Esophagus (tissue), 2 donors: Measurements from ENCODE around the gene HIVEP1. TPM values are rescaled to one million over a fixed set of nuclear protein-coding genes. Genes with fewer than 3 reads are reported as not detected.

Source experiments
- H3K27ac ChIP-seq, 2 donors: one replicate each; pipeline ENCODE4 v1.5.1; 2013; ENCODE audit warnings: low read depth in 2 of 2, mild to moderate bottlenecking in 2 of 2, inconsistent platforms in 1 of 2, low read length in 1 of 2, moderate library complexity in 1 of 2
- H3K27me3 ChIP-seq, 2 donors: one replicate each; pipeline ENCODE4 v1.6.1; 2013; ENCODE audit warnings: low read length in 2 of 2, control low read depth in 1 of 2, mild to moderate bottlenecking in 1 of 2; ENCODE audit not compliant: insufficient read depth in 2 of 2, control insufficient read depth in 1 of 2
- H3K36me3 ChIP-seq, 2 donors: one replicate each; pipeline ENCODE4 v1.6.1; 2013; ENCODE audit warnings: low read length in 1 of 2; ENCODE audit not compliant: control insufficient read depth in 2 of 2, insufficient read depth in 2 of 2
- H3K4me1 ChIP-seq, 2 donors: one replicate each; pipeline ENCODE4 v1.6.1; 2013; ENCODE audit warnings: low read length in 1 of 2; ENCODE audit not compliant: control insufficient read depth in 2 of 2, insufficient read depth in 2 of 2
- H3K4me3 ChIP-seq, 2 donors: one replicate each; pipeline ENCODE4 v1.5.1; 2013; ENCODE audit warnings: low read length in 2 of 2, mild to moderate bottlenecking in 2 of 2, low read depth in 1 of 2, moderate library complexity in 1 of 2
- H3K9me3 ChIP-seq, 2 donors: one replicate each; pipeline ENCODE4 v1.6.1; 2013; ENCODE audit warnings: mild to moderate bottlenecking in 2 of 2, low read depth in 1 of 2, low read length in 1 of 2, moderate library complexity in 1 of 2; ENCODE audit not compliant: control insufficient read depth in 2 of 2, insufficient read depth in 1 of 2
- WGBS, 2 donors: extraction: QIAGEN DNeasy Blood & Tissue Kit; methylation state at CpG; one replicate each; pipeline ENCODE4 v1.1.7; 2013; 5-methylcytosine and 5-hydroxymethylcytosine counted together
- polyA plus RNA-seq, 2 donors: library from polyadenylated mRNA; stranded (reverse); fragments of 200-250 nt; gene quantifications; one replicate each; pipeline ENCODE4 v1.2.3, GENCODE V29; 2013
- donor health status: healthy with polysubstance abuse.
- donor health status: Bipolar disorder and iron deficiency.

HIVEP1 gene
- polyA plus RNA-seq, 2 donors: 4.0 to 7.8 TPM

DNA sequence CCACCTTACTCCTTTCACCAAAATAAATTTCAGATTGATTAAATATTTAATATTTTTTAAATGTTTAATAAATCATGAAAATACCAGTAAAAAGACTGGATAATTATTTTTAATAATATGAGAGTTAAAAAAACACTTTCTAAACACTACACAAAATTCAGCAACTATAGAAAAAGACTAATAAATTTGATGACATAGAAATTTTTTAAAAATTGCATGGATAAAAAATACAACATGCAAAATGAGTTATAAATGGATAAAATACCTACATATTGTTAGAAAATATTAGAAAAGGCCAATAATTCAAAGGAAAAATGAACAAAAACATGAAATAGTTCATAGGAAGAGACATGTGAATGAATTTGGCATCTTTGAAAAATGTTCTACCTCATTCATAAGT lies 177.0 kb downstream of the HIVEP1 start:
- no peaks in the 10 kb centered on the region for H3K4me1 ChIP-seq
- no peak overlapping the region for H3K27ac ChIP-seq
- no peaks in the 10 kb centered on the region for H3K9me3 ChIP-seq
- H3K4me3 ChIP-seq: no peak overlapping the region
- H3K36me3 ChIP-seq: no peaks in the 10 kb centered on the region
- H3K27me3 ChIP-seq: no peaks in the 10 kb centered on the region

DNA sequence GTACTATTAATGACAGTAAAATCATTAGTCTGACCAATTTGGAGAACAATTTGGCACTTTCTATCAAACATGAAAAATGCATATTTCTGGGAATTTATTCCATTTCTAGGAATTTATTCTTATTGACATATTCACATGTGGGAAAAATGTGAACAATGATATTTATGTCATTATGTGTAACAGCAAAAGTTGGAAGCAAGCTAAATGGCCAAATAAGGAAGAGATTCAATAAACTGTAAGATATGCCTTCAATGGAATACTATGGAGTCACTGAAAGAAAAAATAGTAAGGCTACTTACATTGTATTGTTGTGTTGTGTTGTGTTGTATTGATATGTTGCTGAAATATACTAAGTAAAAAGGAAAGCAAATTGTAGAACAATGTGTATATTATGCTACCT lies 177.5 kb downstream of the HIVEP1 start:
- Histone ChIP-seq H3K9me3 (no peaks in the 10 kb centered on the region), H3K36me3 (no peaks in the 10 kb centered on the region), H3K27me3 (no peaks in the 10 kb centered on the region), H3K4me1 (no peaks in the 10 kb centered on the region), H3K4me3 (no peak overlapping the region), H3K27ac (no peak overlapping the region)

DNA sequence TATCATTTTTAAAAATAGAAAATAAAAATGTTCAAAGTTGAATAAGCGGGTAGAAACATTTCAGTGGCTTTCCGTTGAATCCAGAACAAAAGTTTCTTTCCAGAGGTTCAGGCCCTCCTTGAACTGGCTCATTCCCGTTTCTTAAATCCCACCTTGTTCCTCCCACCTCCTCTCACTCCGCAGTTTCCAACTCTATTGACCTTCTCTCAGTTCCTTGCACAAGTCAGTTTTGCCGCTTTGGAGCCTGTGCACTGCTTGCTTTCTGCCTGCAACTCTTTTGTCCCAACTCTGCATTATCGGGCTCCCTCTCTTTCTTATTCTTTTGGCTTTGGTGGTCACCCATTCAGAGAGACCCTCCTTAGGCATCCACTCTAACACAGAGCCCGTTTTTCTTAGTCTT lies 178.1 kb downstream of the HIVEP1 start:
- Histone ChIP-seq H3K9me3 (no peaks in the 10 kb centered on the region), H3K36me3 (no peaks in the 10 kb centered on the region), H3K27ac (no peak overlapping the region), H3K27me3 (no peaks in the 10 kb centered on the region), H3K4me3 (no peak overlapping the region), H3K4me1 (no peaks in the 10 kb centered on the region)
- 79 to 81% methylated on average over 7 of the region's 7 CpGs for whole genome bisulfite sequencing, 2 donors

GRCh38 chr6:12196326-12196936 lies 184.3 kb downstream of the HIVEP1 start:
- Histone ChIP-seq H3K4me1 (no peaks in the 10 kb centered on the region), H3K36me3 (no peaks in the 10 kb centered on the region), H3K27me3 (no peaks in the 10 kb centered on the region), H3K4me3 (no peak overlapping the region), H3K27ac (no peak overlapping the region), H3K9me3 (no peaks in the 10 kb centered on the region)
- WGBS, 2 donors: 73 to 77% methylated on average over 6 of the region's 6 CpGs

DNA sequence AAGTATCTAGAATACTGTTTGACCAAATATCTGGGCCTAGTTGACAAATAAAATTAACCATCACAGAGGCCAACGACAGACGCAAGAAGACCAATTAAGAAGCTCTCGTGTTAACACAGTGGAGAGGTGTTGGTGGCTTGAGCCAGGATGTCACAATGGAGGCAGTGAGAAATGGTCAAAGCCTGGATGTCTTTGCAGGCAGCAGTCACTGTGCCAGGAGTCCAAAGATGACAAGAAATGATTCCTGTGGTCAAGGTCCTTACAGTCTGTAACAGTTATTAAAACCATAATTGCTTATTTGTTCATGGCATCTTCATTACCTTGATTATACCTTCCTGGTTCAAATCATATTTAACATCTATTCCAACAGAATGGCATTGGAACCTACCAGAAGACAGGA lies 186.7 kb downstream of the HIVEP1 start:
- Histone ChIP-seq H3K27ac (no peak overlapping the region), H3K27me3 (no peaks in the 10 kb centered on the region)
- 97 to 99% methylated on average over 3 of the region's 3 CpGs for WGBS, 2 donors

GRCh38 chr6:12200015-12200564 lies 188.0 kb downstream of the HIVEP1 start:
- no peaks in the 10 kb centered on the region for H3K4me1 ChIP-seq
- no peaks in the 10 kb centered on the region for H3K9me3 ChIP-seq
- H3K36me3 ChIP-seq: no peaks in the 10 kb centered on the region
- 93 to 97% methylated on average over 3 of the region's 3 CpGs for WGBS, 2 donors
- no peak overlapping the region for H3K27ac ChIP-seq
- no peaks in the 10 kb centered on the region for H3K27me3 ChIP-seq
- H3K4me3 ChIP-seq: no peak overlapping the region

More for the DNA sequence above, 186.7 kb downstream of the HIVEP1 start:
- no peaks in the 10 kb centered on the region for H3K4me1 ChIP-seq
- no peaks in the 10 kb centered on the region for H3K36me3 ChIP-seq
- no peak overlapping the region for H3K4me3 ChIP-seq
- H3K9me3 ChIP-seq: no peaks in the 10 kb centered on the region

- Histone ChIP-seq H3K4me3 (no peak overlapping the region), H3K4me1 (no peaks in the 10 kb centered on the region), H3K9me3 (no peaks in the 10 kb centered on the region), H3K36me3 (no peaks in the 10 kb centered on the region), H3K27ac (no peak overlapping the region), H3K27me3 (no peaks in the 10 kb centered on the region)
- 2 to 75% methylated on average over 1 of the region's 1 CpG for WGBS, 2 donors
Measured at GRCh38 chr6:12200761-12201160, 188.6 kb downstream of the HIVEP1 start.

- no peak overlapping the region for H3K27ac ChIP-seq
- H3K4me3 ChIP-seq: no peak overlapping the region
- no peaks in the 10 kb centered on the region for H3K36me3 ChIP-seq
- 69 to 74% methylated on average over 6 of the region's 6 CpGs for WGBS, 2 donors
- no peaks in the 10 kb centered on the region for H3K9me3 ChIP-seq
- H3K27me3 ChIP-seq: no peaks in the 10 kb centered on the region
- no peaks in the 10 kb centered on the region for H3K4me1 ChIP-seq
Measured at GRCh38 chr6:12203001-12203400, 190.9 kb downstream of the HIVEP1 start.

- Histone ChIP-seq H3K27me3 (no peaks in the 10 kb centered on the region), H3K4me1 (no peaks in the 10 kb centered on the region), H3K4me3 (no peak overlapping the region), H3K36me3 (no peaks in the 10 kb centered on the region), H3K9me3 (no peaks in the 10 kb centered on the region), H3K27ac (no peak overlapping the region)
- WGBS, 2 donors: 85 to 88% methylated on average over 8 of the region's 8 CpGs
Measured at GRCh38 chr6:12208190-12208589, 196.1 kb downstream of the HIVEP1 start.

GRCh38 chr6:12208673-12209072 lies 196.6 kb downstream of the HIVEP1 start:
- H3K4me3 ChIP-seq: no peak overlapping the region
- no peaks in the 10 kb centered on the region for H3K4me1 ChIP-seq
- no peaks in the 10 kb centered on the region for H3K36me3 ChIP-seq
- no peaks in the 10 kb centered on the region for H3K27me3 ChIP-seq
- 92 to 99% methylated on average over 4 of the region's 4 CpGs for WGBS, 2 donors
- H3K9me3 ChIP-seq: no peaks in the 10 kb centered on the region
- H3K27ac ChIP-seq: no peak overlapping the region
